HG03066 (cell line): ENCODE data around the gene NAA80.

ENCODE experiments used
- ATAC-seq: cut with Tn5 transposase; IDR thresholded peaks from one replicate; pipeline ENCODE4 v1.9.1; 2021; ENCODE audit warnings: low read depth; ENCODE audit not compliant: unreplicated experiment

Gene NAA80, protein sequence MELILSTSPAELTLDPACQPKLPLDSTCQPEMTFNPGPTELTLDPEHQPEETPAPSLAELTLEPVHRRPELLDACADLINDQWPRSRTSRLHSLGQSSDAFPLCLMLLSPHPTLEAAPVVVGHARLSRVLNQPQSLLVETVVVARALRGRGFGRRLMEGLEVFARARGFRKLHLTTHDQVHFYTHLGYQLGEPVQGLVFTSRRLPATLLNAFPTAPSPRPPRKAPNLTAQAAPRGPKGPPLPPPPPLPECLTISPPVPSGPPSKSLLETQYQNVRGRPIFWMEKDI

DNA sequence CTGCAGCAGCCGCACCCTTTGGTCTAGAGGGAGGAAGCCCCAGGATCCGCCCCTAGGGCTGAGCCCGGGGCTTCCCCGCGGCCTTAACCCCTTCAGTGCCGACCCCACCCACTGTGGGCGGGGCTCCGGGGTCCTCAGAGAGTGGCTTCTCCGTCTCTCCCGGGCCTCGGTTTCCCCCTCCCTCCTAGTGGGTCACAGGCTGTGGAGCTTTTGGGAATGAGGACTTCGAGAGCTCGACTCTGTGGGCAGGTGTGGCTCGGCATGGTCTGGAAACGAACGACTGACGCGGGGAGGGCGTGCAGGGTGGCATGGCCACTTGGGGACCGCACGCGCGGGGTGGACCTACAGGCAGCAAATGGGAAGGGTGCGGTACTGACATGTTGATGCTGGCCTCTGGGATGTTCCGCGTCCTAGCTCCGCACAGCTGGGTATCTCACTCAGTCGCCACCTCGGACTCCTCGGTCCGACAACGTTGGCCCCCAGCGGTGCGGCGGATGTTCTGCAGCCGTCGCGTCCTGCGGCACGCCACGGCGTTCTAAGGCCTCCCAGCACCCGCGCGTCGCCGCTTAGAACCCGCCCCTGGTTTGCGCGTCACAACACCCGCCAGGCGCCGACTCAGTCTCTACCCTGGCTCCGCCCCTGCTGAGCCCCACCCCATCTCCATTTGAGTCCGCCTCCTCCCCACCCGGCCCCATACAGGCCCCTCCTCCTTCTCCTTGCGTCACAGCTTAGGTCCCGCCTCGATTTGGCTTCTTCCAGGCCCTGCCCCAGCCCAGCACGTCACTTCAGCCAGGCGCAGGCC lies at the start of gene NAA80, which contains the start of gene HYAL3:
Gene NAA80 (minus strand): TSS at position 570 of the 802 bp plus-strand sequence. CDS start 1,942 bp downstream, outside the sequence.
Gene HYAL3 (minus strand): TSS at position 570 of the 802 bp plus-strand sequence. CDS start 3,803 bp downstream, outside the sequence.
- ATAC-seq, result peak; percentile 86

DNA sequence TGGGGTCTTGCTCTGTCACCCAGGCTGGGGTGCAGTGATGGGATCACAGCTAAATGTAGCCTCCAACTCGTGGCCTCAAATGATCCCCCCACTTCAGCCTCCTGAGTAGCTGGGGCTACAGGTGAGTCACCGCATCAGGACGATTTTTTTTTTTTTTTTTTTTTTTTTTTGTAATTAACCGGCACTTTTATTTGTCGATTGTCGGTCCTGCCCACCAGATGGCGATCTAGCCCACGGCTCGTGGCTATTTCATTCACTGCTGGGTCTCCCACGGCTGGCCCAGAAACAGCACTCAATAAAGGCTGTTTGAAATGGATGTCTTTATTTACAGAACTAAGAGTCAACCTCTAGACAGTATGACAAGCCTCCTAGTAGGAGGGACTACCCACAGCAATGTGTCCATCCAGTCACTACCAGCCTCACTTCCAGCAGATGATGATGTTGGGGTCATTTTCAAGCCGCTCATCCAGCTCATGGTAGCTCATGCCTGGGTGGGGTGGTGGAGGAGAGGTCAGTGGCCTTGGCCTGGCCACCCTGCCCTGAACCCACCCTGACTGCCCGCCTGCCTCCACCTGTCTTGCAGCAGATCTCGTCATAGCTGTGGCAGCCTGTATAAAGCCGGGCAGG lies 48.1 kb upstream of the NAA80 start:
- no peak for ATAC-seq

DNA sequence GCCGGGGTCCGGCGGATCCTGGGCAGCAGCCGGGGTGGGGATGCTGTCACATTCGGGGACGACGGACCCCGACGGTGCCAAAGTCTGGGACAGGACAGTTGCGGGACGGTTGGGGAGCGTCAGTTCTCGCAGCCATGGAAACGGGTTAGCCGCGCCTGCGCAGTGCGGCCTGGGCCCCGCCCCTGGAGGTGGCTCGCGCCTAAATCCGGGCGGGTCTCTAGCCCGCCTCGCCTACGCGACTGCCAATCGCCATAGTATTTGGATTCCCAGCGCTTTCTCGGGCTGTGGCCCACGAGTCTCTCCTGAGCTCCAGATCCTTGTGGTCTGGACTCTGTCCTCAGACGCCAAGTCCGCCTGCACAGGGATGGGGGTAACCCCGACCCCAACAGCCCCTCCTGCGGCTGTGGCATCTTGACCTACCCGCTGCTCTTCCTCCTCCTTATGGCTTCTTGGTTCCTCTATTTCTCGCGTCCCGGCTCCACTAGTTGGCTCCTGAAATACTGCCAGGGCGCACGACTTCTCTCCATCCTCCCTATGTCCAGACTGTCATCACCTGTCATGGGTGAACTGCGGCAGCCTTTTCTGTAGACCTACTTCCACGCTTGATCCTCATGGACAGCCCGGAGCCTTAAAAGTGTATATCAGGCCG lies 46.5 kb upstream of the NAA80 start, which contains the start of gene ZMYND10:
Gene ZMYND10 (minus strand): TSS at position 147 of the 649 bp plus-strand sequence. CDS start 153 bp downstream, outside the sequence.
- ATAC-seq, result no peak

DNA sequence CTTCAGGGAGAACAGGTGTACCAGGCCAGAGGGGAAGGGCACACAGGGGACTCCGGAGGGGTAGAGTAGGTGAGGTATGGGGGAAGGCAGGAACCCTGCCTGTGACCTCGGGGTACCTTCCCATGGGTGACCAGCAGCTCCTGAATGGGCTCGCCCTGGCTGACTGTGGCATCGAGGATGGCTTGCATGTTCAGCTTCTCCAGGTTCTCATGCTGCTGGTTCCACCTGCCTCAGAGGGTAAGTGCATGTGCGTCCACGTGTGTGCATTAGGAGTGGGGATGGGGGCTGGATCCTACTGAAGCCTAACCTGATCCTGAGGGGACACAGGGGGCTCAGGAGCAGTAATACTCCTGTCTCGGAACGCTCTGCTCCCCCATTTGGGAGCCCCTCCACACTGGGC lies 45.8 kb upstream of the NAA80 start:
- no peak for ATAC-seq

DNA sequence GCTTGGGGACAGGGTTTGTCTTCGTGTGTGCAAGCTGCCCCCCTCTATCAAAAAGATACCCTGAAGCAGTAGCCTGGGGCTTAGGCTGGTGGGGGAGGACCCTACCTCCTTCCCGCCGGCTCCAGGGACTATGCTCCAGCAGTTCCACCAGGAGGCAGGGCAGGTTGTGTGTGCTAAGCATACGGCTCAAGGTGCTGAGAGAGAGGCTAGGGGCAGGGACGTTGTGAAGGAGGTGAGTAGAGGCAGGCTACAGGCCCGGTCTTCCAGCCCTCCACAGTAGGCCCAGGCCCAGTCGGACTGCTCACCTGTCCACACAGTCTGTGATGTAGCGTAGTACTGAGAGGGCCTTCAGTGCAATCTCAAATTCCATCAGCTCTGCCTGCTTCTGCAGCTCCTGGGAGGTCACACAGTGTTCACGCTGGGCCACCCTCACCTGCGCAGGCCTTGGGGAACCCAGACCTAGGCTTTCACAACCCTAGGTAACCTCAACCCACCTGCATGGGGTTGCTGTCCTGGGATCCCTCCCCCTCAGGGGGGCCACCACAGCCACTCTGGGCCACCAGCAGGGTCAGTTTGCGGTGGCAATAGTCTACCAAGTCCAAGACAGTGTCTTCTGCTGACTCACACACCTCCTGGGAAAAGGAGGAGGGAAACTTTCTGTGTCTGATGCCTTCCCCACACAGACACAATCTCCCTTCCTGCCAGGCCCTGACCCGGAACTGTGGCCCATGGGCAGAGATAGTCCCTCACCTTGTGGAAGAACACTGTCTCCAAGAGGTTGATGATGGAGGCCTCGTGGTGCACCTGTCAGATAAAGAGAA lies 43.8 kb upstream of the NAA80 start:
- no peak for ATAC-seq

DNA sequence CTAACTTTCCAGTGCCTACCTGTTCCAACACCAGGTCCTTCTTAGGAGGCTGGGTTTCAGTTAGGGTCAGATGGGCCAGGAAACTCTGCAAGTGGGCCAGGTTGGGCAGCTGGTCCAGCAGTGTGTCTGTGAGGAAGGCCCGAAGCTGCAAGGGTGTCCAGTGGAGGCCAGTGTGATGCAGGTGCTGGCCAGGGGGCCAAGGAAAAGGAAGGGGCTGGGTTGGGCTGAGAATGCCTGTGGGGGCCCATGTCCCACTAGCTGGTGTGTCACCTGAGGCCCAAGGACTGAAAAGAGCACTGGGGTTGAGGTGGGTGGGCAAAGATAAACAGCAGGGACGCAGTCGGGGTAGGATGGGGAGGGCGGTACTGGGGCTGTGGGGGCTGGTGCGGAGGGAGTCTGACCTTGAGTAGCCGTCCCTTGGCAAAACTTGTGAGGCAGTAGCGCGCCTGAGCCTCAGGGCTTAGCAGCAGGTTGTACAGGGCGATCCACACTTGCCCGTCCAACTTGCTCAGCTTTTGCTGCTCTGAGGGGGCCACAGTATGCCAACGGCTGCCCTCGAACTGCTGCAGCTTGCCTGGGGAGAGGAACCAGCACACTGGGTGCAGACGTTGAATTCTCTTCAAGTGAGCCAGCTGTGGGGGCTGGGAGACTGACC lies 42.9 kb upstream of the NAA80 start:
- no peak for ATAC-seq

DNA sequence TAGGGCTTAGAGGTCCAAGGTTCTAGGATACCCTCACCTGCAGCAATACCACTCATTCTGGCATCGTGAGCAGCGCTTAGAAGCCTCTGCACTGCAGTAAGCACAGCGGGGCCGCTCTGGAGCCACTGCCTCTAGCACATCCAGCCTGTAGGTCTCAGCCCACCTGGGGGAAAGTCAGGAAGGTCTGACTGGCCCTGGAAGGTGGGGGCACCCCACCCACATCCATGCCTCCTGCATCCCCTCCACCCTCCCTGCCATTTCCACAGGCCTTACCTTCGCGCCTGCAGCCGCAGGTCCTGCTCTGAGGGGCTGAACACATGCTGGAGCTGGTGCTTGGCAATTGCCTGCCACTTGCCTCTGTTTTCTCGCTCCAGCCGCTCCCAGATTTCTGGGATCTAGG lies 42.3 kb upstream of the NAA80 start:
- ATAC-seq, result no peak

DNA sequence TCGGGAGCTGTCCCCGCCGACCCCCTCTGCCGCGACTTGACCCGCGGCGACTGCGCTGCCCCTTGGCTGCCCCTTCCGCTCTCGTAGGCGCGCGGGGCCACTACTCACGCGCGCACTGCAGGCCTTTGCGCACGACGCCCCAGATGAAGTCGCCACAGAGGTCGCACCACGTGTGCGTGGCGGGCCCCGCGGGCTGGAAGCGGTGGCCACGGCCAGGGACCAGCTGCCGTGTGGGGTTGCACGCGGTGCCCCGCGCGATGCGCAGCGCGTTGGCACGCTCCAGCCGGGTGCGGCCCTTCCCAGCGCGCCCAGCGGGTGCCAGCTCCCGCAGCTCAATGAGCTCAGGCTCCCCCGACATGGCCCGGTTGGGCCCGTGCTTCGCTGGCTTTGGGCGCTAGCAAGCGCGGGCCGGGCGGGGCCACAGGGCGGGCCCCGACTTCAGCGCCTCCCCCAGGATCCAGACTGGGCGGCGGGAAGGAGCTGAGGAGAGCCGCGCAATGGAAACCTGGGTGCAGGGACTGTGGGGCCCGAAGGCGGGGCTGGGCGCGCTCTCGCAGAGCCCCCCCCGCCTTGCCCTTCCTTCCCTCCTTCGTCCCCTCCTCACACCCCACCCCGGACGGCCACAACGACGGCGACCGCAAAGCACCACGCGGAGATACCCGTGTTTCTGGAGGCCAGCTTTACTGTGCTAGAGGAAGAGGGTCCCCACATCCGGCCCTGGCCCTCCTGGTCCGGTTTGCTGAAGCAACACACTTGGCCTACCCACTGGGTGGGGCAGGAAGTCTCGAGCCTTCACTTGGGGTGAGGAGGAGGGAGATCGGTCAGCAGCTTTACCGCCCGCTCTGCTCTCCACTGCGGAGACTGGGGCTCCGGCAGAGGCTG lies 41.5 kb upstream of the NAA80 start, which contains the start of gene RASSF1:
Gene RASSF1 (minus strand): TSS at position 389 of the 882 bp plus-strand sequence. CDS start 31 bp downstream, at position 358.
- ATAC-seq, result peak; percentile 17

DNA sequence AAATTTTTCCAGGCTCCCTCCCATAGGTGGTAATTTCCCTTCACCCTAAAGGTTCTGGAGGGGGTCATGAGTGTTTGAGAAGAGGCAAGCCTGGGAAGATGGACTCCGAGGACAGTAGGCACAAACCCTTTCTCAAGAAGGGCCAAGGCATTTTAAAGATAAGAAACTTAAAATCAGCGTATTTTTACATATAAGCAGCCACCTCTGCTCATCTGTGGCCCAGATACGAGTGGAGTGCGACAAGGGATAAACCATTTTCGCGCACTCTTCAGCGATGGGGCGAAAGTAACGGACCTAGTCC lies 40.9 kb upstream of the NAA80 start:
- ATAC-seq, result no peak

DNA sequence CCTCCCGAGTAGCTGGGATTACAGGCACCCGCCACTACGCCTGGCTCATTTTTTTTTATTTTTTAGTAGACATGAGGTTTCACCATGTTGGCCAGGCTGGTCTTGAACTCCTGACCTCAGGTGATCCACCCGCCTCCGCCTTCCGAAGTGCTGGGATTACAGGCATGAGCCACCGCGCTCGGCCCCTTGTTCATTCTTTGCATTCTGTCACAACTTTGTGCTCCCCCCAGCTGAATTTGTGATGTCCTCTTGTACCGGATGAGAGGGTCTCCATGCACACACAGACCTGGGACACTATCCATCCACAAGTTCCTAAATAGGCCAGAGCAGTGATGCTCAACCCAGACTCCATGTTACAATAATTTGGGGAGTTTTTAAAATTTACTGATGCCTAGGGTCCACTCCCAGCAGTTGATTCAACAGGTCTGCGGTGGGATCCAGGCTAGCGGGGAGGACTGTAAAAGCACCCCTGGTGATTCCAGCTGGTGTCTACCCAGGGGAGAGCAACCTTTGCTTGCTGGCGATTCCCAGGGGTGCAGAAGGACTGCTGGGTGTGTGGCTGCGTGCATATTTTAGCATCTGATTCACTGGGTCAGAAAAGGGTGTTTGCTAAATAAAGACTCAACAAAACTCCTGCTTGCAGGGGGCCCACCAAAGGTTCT lies 40.4 kb upstream of the NAA80 start:
- ATAC-seq, result no peak

DNA sequence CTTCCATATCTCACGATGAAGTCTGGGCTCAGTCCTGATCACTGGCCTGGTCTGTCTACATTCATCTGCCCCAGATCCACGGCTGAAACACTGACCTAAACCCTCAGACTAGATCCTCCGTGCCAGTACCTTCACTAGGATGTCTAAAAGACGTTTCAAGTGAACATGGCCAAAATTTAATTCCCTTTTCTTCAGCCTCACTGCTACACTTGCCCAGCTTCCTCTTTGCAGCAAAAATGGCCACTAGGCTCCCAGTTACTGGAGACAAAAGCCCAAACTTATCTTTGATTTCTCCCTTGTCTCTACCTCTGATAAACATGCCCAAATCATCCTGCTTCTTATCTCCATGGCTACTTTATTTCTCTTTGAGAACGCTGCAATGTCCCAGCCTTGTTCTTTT lies 39.8 kb upstream of the NAA80 start:
- no peak for ATAC-seq

DNA sequence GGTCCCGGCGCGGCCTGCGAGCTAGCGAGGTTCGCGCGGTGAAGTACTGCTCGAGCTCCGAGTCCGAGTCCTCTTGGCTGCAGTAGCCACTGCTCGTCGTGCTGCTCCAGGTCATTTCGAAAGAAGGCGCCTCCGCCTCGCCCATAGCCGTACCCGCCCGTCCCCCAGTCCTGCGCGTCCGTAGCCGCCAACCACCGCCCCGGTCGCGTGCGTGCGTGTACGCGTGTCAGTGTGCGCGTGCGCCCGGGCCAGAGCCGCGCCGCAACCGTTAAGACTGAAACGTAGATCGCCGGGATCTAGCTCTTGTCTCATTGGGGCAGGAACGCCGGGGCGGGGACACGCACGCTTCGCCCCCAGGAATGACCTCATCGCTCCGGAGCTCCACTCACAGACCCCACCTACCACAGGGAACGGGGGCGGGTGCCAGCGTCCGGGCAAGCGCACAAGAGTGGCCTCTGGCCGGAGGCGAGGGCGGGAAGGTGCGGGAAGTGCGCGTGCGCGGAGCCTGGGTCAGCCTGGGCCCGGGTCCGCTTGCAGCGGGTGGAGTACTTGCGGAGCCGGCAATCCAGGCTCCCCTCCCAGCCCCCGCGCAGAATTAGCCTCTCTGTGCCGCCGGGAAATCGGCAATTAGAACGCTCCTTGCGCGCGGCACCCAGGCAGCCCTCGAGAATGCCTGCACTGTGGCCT lies 38.1 kb upstream of the NAA80 start:
- ATAC-seq, result peak; percentile 69

DNA sequence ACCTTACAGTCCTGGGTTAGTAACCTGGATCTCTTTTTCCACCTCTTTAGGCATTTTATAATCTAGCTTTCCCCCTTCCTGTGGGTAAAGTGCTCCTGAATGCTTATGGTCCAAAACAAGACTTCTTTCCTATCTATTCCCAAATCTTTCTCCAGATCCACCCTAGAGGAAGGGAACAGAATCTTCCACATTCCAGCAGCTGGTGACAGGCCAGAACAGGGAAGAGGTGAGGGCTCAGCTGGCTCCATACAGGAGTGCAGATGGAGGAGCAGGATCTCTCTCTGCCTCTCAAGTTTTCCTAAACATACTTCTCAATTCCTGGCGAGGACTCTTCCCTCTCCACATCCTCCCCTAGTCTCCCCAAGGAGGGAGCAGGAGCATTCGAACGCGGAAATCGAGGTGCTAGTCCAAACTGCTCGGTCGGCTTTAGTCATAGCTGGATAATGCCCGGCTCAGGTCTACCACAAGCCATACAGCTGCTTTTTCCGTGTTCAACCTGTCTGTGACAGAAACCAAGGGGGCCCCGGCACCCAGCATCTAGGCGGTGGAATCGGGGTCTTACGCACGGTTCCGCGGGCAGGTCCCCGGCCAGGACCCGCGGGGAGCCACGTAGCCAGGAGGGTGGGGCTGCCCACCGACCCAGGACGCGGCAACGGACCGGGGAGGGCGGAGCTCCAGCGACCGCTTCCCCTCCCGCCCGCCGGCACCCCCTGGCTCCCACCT lies 37.4 kb upstream of the NAA80 start:
- ATAC-seq, result peak; percentile 23

DNA sequence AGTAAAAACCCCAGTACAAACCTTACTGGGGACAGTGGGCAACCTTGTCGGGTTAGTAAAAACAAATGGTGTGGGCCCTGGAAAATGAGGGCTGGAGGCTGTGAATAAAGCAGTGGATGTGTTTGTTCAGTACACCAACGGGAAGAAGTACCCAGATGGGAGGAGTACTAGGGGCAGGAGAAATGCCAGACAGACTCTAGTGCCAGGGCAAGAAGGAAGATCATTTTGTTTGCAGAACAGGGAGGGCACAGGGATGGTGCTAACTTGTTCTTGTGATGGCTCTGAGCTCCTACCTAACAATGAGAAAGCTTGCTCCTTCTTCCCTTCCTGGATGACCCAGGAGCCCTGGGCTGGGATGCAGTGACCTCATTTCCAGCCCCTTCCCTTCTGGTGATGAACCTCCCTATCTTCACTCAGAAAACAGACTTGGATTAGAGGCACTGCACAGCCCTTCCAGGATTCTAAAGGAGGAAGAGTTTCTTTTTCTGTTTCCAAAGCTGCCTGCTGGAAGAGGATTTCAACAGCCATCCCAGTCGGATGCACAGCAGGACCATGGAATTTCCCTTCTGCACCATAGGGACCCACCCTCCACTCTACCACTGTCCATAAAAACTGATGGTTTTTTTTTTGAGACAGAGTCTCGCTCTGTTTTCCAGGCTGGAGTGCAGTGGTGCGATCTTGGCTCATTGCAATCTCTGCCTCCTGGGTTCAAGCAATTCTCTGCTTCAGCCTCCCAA lies 35.3 kb upstream of the NAA80 start:
- no peak for ATAC-seq

DNA sequence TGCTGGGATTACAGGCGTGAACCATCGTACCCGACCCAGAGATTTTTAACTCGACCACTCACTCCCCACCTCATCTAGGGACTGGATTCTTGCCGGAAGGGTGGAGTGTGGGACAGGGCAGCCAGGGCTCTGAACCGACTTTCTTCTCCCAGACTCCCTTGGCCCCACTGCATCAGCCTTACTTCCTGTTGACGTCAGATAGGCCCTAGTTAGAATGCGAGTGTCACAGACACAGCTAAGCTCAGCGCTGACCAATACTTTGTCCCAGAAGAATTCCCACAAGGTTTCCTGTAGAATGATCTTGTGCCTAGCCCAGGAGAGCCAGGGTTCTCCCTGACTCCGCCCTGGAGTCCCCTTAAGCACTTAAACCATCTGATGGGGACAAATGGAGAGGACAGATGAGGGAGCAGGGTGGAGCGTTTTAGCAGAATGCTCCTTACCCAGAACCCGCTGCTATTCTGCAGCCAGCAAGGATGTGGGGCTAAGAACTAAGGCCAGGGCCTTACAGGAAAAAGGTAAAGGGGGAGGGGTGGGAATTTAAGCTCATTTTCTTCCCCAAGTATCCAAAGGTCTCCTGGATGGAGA lies 34.6 kb upstream of the NAA80 start:
- no peak for ATAC-seq
